ENCODE data around the gene STMND1.

STMND1 gene

GRCh38 chr6:17149571-17149970 is 47.7 kb downstream of the STMND1 start:
- H3K4me1 ChIP-seq (ENCODE audit: control insufficient read depth in 1 of 2, insufficient read depth in 2 of 2, low read length in 2 of 2): peaks cover 0 to 2% of the 10 kb centered on the region in 2 experiments
- H2BK120ac ChIP-seq (ENCODE audit: insufficient read depth, low read length, poor library complexity): no peak overlapping the region
- H3K79me2 ChIP-seq (ENCODE audit: control insufficient read depth, insufficient read depth, low read length, poor library complexity): no peaks in the 10 kb centered on the region
- H2BK12ac ChIP-seq (ENCODE audit: low read length): no peak overlapping the region
- no peak overlapping the region for H3K9ac ChIP-seq (ENCODE audit: low read length)
- no peaks in the 10 kb centered on the region for H3K27me3 ChIP-seq (ENCODE audit: insufficient read depth, low read length)
- H2AFZ ChIP-seq (ENCODE audit: insufficient read depth, low read length, poor library complexity): no peak overlapping the region
- no peak overlapping the region for H3K4me3 ChIP-seq (ENCODE audit: low read depth, low read length)
- H2BK5ac ChIP-seq (ENCODE audit: low read depth, low read length, poor library complexity): no peak overlapping the region
- H3K18ac ChIP-seq (ENCODE audit: low read length): no peak overlapping the region
- H4K8ac ChIP-seq (ENCODE audit: low read depth, low read length): no peak overlapping the region
- no peak overlapping the region for H3K14ac ChIP-seq (ENCODE audit: low read length)
- no peaks in the 10 kb centered on the region for H3K36me3 ChIP-seq (ENCODE audit: control insufficient read depth in 1 of 2, insufficient read depth in 2 of 2, low read length in 2 of 2)
- no peak overlapping the region for H4K91ac ChIP-seq (ENCODE audit: low read depth, low read length)
- H3K9me3 ChIP-seq (ENCODE audit: insufficient read depth, low read depth, low read length): peaks cover 1% of the 10 kb centered on the region
- H3K23ac ChIP-seq (ENCODE audit: low read length): no peak overlapping the region
- no peak for DNase-seq
- H4K12ac ChIP-seq (ENCODE audit: low read depth, low read length): no peak overlapping the region
- H3K4ac ChIP-seq (ENCODE audit: low read depth, low read length): no peak overlapping the region
- H3K27ac ChIP-seq (ENCODE audit: low read depth, low read length): no peak overlapping the region
- H3K4me2 ChIP-seq (ENCODE audit: low read length): no peak overlapping the region
- no peak overlapping the region for H2AK5ac ChIP-seq (ENCODE audit: low read length)
- no peaks in the 10 kb centered on the region for H3K79me1 ChIP-seq (ENCODE audit: low read length)
- no CpG with 5 or more reads among the region's 2 CpGs for whole genome bisulfite sequencing (ENCODE audit: extremely low coverage, insufficient coverage, insufficient read length)

DNA sequence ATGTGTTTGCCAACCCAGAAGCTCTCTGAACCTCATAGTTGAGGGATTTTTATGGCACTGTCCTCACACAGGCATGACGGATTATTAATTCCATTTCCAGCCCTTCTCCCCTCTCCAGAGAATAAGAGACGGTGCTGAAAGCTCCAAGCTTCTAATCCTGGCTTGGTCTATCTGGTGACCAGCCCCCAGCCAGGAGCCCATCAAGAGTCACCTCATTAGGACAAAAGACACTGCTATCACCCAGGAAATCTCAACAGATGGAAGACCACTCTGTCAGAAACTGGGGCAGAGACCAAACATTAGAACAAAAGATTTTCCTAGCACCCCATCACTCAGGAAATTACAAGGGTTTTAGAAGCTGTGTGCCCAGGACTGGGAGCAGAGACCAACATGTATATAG is 48.2 kb downstream of the STMND1 start:
- H3K27ac ChIP-seq (ENCODE audit: low read depth, low read length): no peak overlapping the region
- H3K4me3 ChIP-seq (ENCODE audit: low read depth, low read length): no peak overlapping the region
- H3K36me3 ChIP-seq (ENCODE audit: control insufficient read depth in 1 of 2, insufficient read depth in 2 of 2, low read length in 2 of 2): no peaks in the 10 kb centered on the region
- H4K8ac ChIP-seq (ENCODE audit: low read depth, low read length): no peak overlapping the region
- no peak overlapping the region for H3K23ac ChIP-seq (ENCODE audit: low read length)
- H3K4me1 ChIP-seq (ENCODE audit: control insufficient read depth in 1 of 2, insufficient read depth in 2 of 2, low read length in 2 of 2): no peaks in the 10 kb centered on the region
- H3K18ac ChIP-seq (ENCODE audit: low read length): no peak overlapping the region
- H2BK120ac ChIP-seq (ENCODE audit: insufficient read depth, low read length, poor library complexity): no peak overlapping the region
- H2BK12ac ChIP-seq (ENCODE audit: low read length): no peak overlapping the region
- H3K14ac ChIP-seq (ENCODE audit: low read length): no peak overlapping the region
- WGBS (ENCODE audit: extremely low coverage, insufficient coverage, insufficient read length): no CpG with 5 or more reads among the region's 2 CpGs
- H3K79me1 ChIP-seq (ENCODE audit: low read length): no peaks in the 10 kb centered on the region
- no peak overlapping the region for H3K4ac ChIP-seq (ENCODE audit: low read depth, low read length)
- H3K4me2 ChIP-seq (ENCODE audit: low read length): no peak overlapping the region
- no peak overlapping the region for H4K12ac ChIP-seq (ENCODE audit: low read depth, low read length)
- H3K9me3 ChIP-seq (ENCODE audit: insufficient read depth, low read depth, low read length): peaks cover 1% of the 10 kb centered on the region
- H3K9ac ChIP-seq (ENCODE audit: low read length): no peak overlapping the region
- H4K91ac ChIP-seq (ENCODE audit: low read depth, low read length): no peak overlapping the region
- no peak overlapping the region for H2AK5ac ChIP-seq (ENCODE audit: low read length)
- H2AFZ ChIP-seq (ENCODE audit: insufficient read depth, low read length, poor library complexity): no peak overlapping the region
- DNase-seq: no peak
- no peaks in the 10 kb centered on the region for H3K27me3 ChIP-seq (ENCODE audit: insufficient read depth, low read length)
- no peak overlapping the region for H2BK5ac ChIP-seq (ENCODE audit: low read depth, low read length, poor library complexity)
- no peaks in the 10 kb centered on the region for H3K79me2 ChIP-seq (ENCODE audit: control insufficient read depth, insufficient read depth, low read length, poor library complexity)

DNA sequence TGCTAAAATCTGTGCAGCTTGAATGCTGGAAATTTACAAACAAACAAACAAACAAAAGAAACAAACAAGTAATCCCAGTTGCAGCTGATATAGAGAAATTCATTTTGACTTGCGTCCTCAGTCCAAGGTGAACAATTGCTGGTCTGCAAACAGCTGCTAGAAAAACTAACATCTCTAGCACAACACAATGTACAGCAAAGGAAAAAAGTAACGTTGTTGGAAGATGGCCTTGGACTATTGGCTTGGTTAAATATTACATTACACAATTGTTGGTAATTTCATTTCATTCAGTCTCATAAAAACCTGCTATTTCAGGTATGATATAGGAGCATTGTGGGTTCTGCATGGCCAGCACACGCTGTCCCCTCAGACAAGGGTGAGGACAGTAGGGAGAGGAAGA is 50.0 kb downstream of the STMND1 start:
- no peak overlapping the region for H3K14ac ChIP-seq (ENCODE audit: low read length)
- no peak overlapping the region for H4K12ac ChIP-seq (ENCODE audit: low read depth, low read length)
- WGBS (ENCODE audit: extremely low coverage, insufficient coverage, insufficient read length): no CpG with 5 or more reads among the region's 3 CpGs
- no peak overlapping the region for H3K4ac ChIP-seq (ENCODE audit: low read depth, low read length)
- H3K79me1 ChIP-seq (ENCODE audit: low read length): no peaks in the 10 kb centered on the region
- no peak for DNase-seq
- no peaks in the 10 kb centered on the region for H3K79me2 ChIP-seq (ENCODE audit: control insufficient read depth, insufficient read depth, low read length, poor library complexity)
- no peak overlapping the region for H2BK5ac ChIP-seq (ENCODE audit: low read depth, low read length, poor library complexity)
- peaks cover 1% of the 10 kb centered on the region for H3K9me3 ChIP-seq (ENCODE audit: insufficient read depth, low read depth, low read length)
- H3K18ac ChIP-seq (ENCODE audit: low read length): no peak overlapping the region
- no peaks in the 10 kb centered on the region for H3K27me3 ChIP-seq (ENCODE audit: insufficient read depth, low read length)
- H2BK120ac ChIP-seq (ENCODE audit: insufficient read depth, low read length, poor library complexity): no peak overlapping the region
- H4K8ac ChIP-seq (ENCODE audit: low read depth, low read length): no peak overlapping the region
- no peak overlapping the region for H3K4me3 ChIP-seq (ENCODE audit: low read depth, low read length)
- no peak overlapping the region for H3K23ac ChIP-seq (ENCODE audit: low read length)
- H2AK5ac ChIP-seq (ENCODE audit: low read length): no peak overlapping the region
- no peak overlapping the region for H3K9ac ChIP-seq (ENCODE audit: low read length)
- no peaks in the 10 kb centered on the region for H3K4me1 ChIP-seq (ENCODE audit: control insufficient read depth in 1 of 2, insufficient read depth in 2 of 2, low read length in 2 of 2)
- no peak overlapping the region for H3K4me2 ChIP-seq (ENCODE audit: low read length)
- H2AFZ ChIP-seq (ENCODE audit: insufficient read depth, low read length, poor library complexity): no peak overlapping the region
- H4K91ac ChIP-seq (ENCODE audit: low read depth, low read length): no peak overlapping the region
- no peak overlapping the region for H3K27ac ChIP-seq (ENCODE audit: low read depth, low read length)
- no peaks in the 10 kb centered on the region for H3K36me3 ChIP-seq (ENCODE audit: control insufficient read depth in 1 of 2, insufficient read depth in 2 of 2, low read length in 2 of 2)
- H2BK12ac ChIP-seq (ENCODE audit: low read length): no peak overlapping the region

DNA sequence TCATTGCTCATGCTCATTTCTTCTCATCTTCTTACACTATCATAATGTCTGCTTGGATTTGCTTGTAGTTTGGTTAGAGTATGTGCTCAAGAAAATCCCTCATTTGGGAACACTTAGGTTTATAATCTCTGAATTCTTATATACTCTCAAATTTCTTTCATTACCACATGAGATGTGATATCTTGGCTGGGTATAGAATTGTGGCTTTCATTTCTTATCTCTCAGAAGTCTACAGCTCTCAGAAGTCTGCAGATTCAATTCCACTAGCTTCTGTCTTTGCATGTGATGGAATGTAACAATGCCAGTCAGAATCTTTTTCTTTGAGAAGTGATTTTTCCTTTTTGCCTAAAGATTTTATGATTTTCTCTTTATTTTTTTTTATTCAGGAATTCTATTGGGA is 50.9 kb downstream of the STMND1 start:
- no peak overlapping the region for H3K4ac ChIP-seq (ENCODE audit: low read depth, low read length)
- no peaks in the 10 kb centered on the region for H3K79me1 ChIP-seq (ENCODE audit: low read length)
- H2AFZ ChIP-seq (ENCODE audit: insufficient read depth, low read length, poor library complexity): no peak overlapping the region
- H3K18ac ChIP-seq (ENCODE audit: low read length): no peak overlapping the region
- H3K4me3 ChIP-seq (ENCODE audit: low read depth, low read length): no peak overlapping the region
- no peak overlapping the region for H2BK12ac ChIP-seq (ENCODE audit: low read length)
- no peak overlapping the region for H3K9ac ChIP-seq (ENCODE audit: low read length)
- H4K12ac ChIP-seq (ENCODE audit: low read depth, low read length): no peak overlapping the region
- H3K14ac ChIP-seq (ENCODE audit: low read length): no peak overlapping the region
- peaks cover 1% of the 10 kb centered on the region for H3K9me3 ChIP-seq (ENCODE audit: insufficient read depth, low read depth, low read length)
- no peak overlapping the region for H2BK120ac ChIP-seq (ENCODE audit: insufficient read depth, low read length, poor library complexity)
- H3K23ac ChIP-seq (ENCODE audit: low read length): no peak overlapping the region
- no peaks in the 10 kb centered on the region for H3K79me2 ChIP-seq (ENCODE audit: control insufficient read depth, insufficient read depth, low read length, poor library complexity)
- H3K27ac ChIP-seq (ENCODE audit: low read depth, low read length): no peak overlapping the region
- H4K8ac ChIP-seq (ENCODE audit: low read depth, low read length): no peak overlapping the region
- no peak for DNase-seq
- H2BK5ac ChIP-seq (ENCODE audit: low read depth, low read length, poor library complexity): no peak overlapping the region
- H3K4me2 ChIP-seq (ENCODE audit: low read length): no peak overlapping the region
- H3K4me1 ChIP-seq (ENCODE audit: control insufficient read depth in 1 of 2, insufficient read depth in 2 of 2, low read length in 2 of 2): no peaks in the 10 kb centered on the region
- no peak overlapping the region for H4K91ac ChIP-seq (ENCODE audit: low read depth, low read length)
- H3K36me3 ChIP-seq (ENCODE audit: control insufficient read depth in 1 of 2, insufficient read depth in 2 of 2, low read length in 2 of 2): no peaks in the 10 kb centered on the region
- H3K27me3 ChIP-seq (ENCODE audit: insufficient read depth, low read length): no peaks in the 10 kb centered on the region
- no peak overlapping the region for H2AK5ac ChIP-seq (ENCODE audit: low read length)
